Endothelial cell of umbilical vein (primary cell): ENCODE measurements around the gene BCL2A1. TPM values are rescaled to one million over a fixed set of nuclear protein-coding genes. Genes with fewer than 3 reads are reported as not detected.

ENCODE experiments used
- BruUV-seq: library from RNA; stranded (reverse); fragments of 400-500 nt; replicated peaks from 2 replicates; lab custom pipeline; 2021; lab: Mats Ljungman, UMichigan
- CTCF ChIA-PET: fragments of 300-600, 350-600 bp; sonication (Branson Sonifier 250); formaldehyde crosslinking; loops from one replicate; lab custom pipeline; 2021; ENCODE audit warnings: antibody characterized with exemption, inconsistent platforms; lab: Charles Lee
- POLR2A ChIA-PET: fragments of 300-600, 350-600 bp; sonication (Branson Sonifier 250); formaldehyde crosslinking; loops from one replicate; lab custom pipeline; 2021; ENCODE audit warnings: antibody characterized with exemption, inconsistent platforms; lab: Charles Lee
- DNase-seq: peaks from one replicate; pipeline ENCODE4 v3.0.0-alpha.2; 2011; ENCODE audit warnings: low read depth, low spot score
- FAIRE-seq: peaks from 2 replicates; lab custom pipeline; 2011; peaks lifted over from hg19 to GRCh38; lab: Jason Lieb, UNC
- H2AFZ ChIP-seq: 2 replicates; pipeline ENCODE4 v1.6.0; 2012; ENCODE audit warnings: low read depth, low read length, control low read depth, inconsistent platforms
- H3K27ac ChIP-seq: 2 replicates; pipeline ENCODE4 v1.5.1; 2011; ENCODE audit warnings: low read depth, mild to moderate bottlenecking, control low read depth, low read length, moderate library complexity; ENCODE audit not compliant: insufficient read depth
- H3K27me3 ChIP-seq, 2 experiments: 2 replicates each; pipeline versions ENCODE4 v1.6.0 to v1.6.1; 2011; ENCODE audit warnings: low read length in 2 of 2, mixed read lengths in 1 of 2; ENCODE audit not compliant: control insufficient read depth in 2 of 2, insufficient read depth in 2 of 2
- H3K36me3 ChIP-seq, 2 experiments: 2 replicates in 1 of 2; 3 replicates in 1 of 2; pipeline ENCODE4 v1.5.1; 2011; ENCODE audit warnings: low read length in 2 of 2, mild to moderate bottlenecking in 1 of 2, moderate library complexity in 1 of 2; ENCODE audit not compliant: control insufficient read depth in 2 of 2, insufficient read depth in 2 of 2; ENCODE audit errors: extremely low read depth in 1 of 2
- H3K4me1 ChIP-seq: 3 replicates; pipeline ENCODE4 v1.5.1; 2011; ENCODE audit warnings: mild to moderate bottlenecking, low read length; ENCODE audit not compliant: control insufficient read depth, insufficient read depth; ENCODE audit errors: extremely low read depth
- H3K4me2 ChIP-seq: 2 replicates; pipeline ENCODE4 v1.6.1; 2011; ENCODE audit warnings: low read length, control low read depth, mixed read lengths; ENCODE audit not compliant: insufficient read depth
- H3K4me3 ChIP-seq, 3 experiments: fragments of 200-600 bp in 1 of 3; sonication (generic), shearing (Covaris generic) in 1 of 3; replicated peaks in 1 of 3; 2 replicates each; pipeline ENCODE4 v1.5.1; 2011 to 2016; ENCODE audit warnings: control low read depth in 3 of 3, low read length in 3 of 3, mild to moderate bottlenecking in 2 of 3, inconsistent platforms in 1 of 3, low read depth in 1 of 3, moderate library complexity in 1 of 3; ENCODE audit not compliant: insufficient read depth in 1 of 3
- H3K79me2 ChIP-seq: 2 replicates; pipeline ENCODE4 v1.6.0; 2012; ENCODE audit warnings: low read length, inconsistent platforms; ENCODE audit not compliant: control insufficient read depth, insufficient read depth
- H3K9ac ChIP-seq: replicated peaks from 2 replicates; pipeline ENCODE3; 2011; ENCODE audit warnings: low read length, control low read depth; ENCODE audit not compliant: insufficient read depth; ENCODE audit errors: extremely low read depth
- H3K9me1 ChIP-seq: replicated peaks from 3 replicates; pipeline ENCODE4 v1.6.0; 2011; ENCODE audit warnings: mild to moderate bottlenecking, low read length; ENCODE audit not compliant: control insufficient read depth, insufficient read depth; ENCODE audit errors: extremely low read depth
- H3K9me3 ChIP-seq: replicated peaks from 2 replicates; pipeline ENCODE4 v1.5.1; 2012; ENCODE audit warnings: low read length, inconsistent platforms; ENCODE audit not compliant: control insufficient read depth, insufficient read depth
- H4K20me1 ChIP-seq: replicated peaks from 2 replicates; pipeline ENCODE3; 2011; ENCODE audit warnings: mild to moderate bottlenecking, low read length; ENCODE audit not compliant: control insufficient read depth, insufficient read depth; ENCODE audit errors: extremely low read depth
- EZH2 ChIP-seq: IDR thresholded peaks from 2 replicates; pipeline ENCODE4 v1.6.1; 2012; ENCODE audit warnings: borderline replicate concordance, low read depth, mild to moderate bottlenecking, moderate library complexity, low read length, inconsistent platforms; ENCODE audit not compliant: severe bottlenecking
- FOS ChIP-seq: IDR thresholded peaks from 2 replicates; pipeline ENCODE4 v1.6.1; 2011; ENCODE audit warnings: mild to moderate bottlenecking, low read length, moderate library complexity, borderline replicate concordance; ENCODE audit not compliant: insufficient read depth
- GATA2 ChIP-seq: IDR thresholded peaks from 2 replicates; pipeline ENCODE4 v1.7.0; 2011; ENCODE audit warnings: low read depth, mild to moderate bottlenecking, moderate library complexity, mixed read lengths, low read length; ENCODE audit not compliant: insufficient read length, insufficient read depth
- JUN ChIP-seq: IDR thresholded peaks from 2 replicates; pipeline ENCODE4 v1.6.1; 2011; ENCODE audit warnings: borderline replicate concordance, low read depth; ENCODE audit not compliant: insufficient read length, insufficient read depth
- MYC ChIP-seq: IDR thresholded peaks from one replicate; pipeline ENCODE4 v1.6.1; 2011; ENCODE audit warnings: mild to moderate bottlenecking, low read depth, low read length
- POLR2A ChIP-seq: IDR thresholded peaks from 2 replicates; pipeline ENCODE4 v1.6.1; 2012; ENCODE audit warnings: low read depth, mild to moderate bottlenecking, control low read depth, low read length
- POLR2AphosphoS5 ChIP-seq: IDR thresholded peaks from 2 replicates; pipeline ENCODE4 v1.6.1; 2012; ENCODE audit warnings: low read depth, mild to moderate bottlenecking, control low read depth, low read length, moderate library complexity; ENCODE audit not compliant: insufficient read depth
- dilution Hi-C: fragments of 300-500 bp; cut with MboI; formaldehyde crosslinking; loops from one replicate; pipeline ENCODE4 v1.15.0; 2019; ENCODE audit warnings: low sequenced_read_pairs; ENCODE audit not compliant: extremely low pct_ligation_motif_present
- intact Hi-C: fragments of 100-400 bp; cut with micrococcal nuclease; formaldehyde crosslinking; loops from one replicate; pipeline ENCODE4 v1.10.0; 2022
- polyA plus RNA-seq, 4 experiments: library from polyadenylated mRNA; depleted of rRNA in 3 of 4; stranded (reverse) in 3 of 4; unstranded in 1 of 4; fragments of >200 nt; gene quantifications; 2 replicates each; pipeline versions ENCODE4 v1.2.1 to v1.2.3, GENCODE V29; 2011 to 2012; ENCODE audit warnings: missing spikeins in 1 of 4
- total RNA-seq: library from RNA; stranded (reverse); gene quantifications from 2 replicates; pipeline ENCODE4 v1.2.3, GENCODE V29; 2021
- TF ChIP-seq, protein P1 (sequence below), 2 donors: IDR thresholded peaks; 1 replicate in 1 of 2; 2 replicates in 1 of 2; pipeline ENCODE4 v1.5.1; 2011; ENCODE audit warnings: low read length in 2 of 2, mild to moderate bottlenecking in 2 of 2, moderate library complexity in 2 of 2, control low read depth in 1 of 2, inconsistent platforms in 1 of 2, low read depth in 1 of 2; ENCODE audit not compliant: insufficient read depth in 1 of 2; ENCODE audit errors: extremely low read depth in 1 of 2
- TF ChIP-seq, protein P2 (sequence below): IDR thresholded peaks from 2 replicates; pipeline ENCODE4 v1.6.1; 2011; ENCODE audit not compliant: insufficient read depth, insufficient read length

BCL2A1 gene
- total and polyA plus RNA-seq, 2 donors (not counting 3 experiments of a cell fraction or from before 2014, with no cell fraction given): not detected

GRCh38 chr15:79990997-79991334, 20.0 kb upstream of the BCL2A1 start:
- no peaks in the 10 kb centered on the region for H3K36me3 ChIP-seq
- intact Hi-C loops (loop anchor here (5.0 kb wide), 1 partner anchor 316 kb away; no protein-coding TSS in a partner anchor), dilution Hi-C loops (no loop called here)
- no TSS peak for BruUV-seq
- H3K4me2 ChIP-seq: no peak overlapping the region
- H3K9me1 ChIP-seq: no peaks in the 10 kb centered on the region
- H2AFZ ChIP-seq: no peak overlapping the region
- H3K9me3 ChIP-seq: no peaks in the 10 kb centered on the region
- no peak overlapping the region for H3K9ac ChIP-seq
- H3K4me3 ChIP-seq: no peak overlapping the region
- H3K4me1 ChIP-seq: no peaks in the 10 kb centered on the region
- no peak overlapping the region for H3K27ac ChIP-seq
- ChIA-PET POLR2A (no interaction called here), CTCF (interaction anchor here (1.6 to 2.4 kb wide), 2 partner anchors 610 to 651 kb away, joined by 6 to 19 read pairs; no protein-coding TSS in a partner anchor)
- FAIRE-seq (no peak), DNase-seq (no peak)
- no peaks in the 10 kb centered on the region for H4K20me1 ChIP-seq
- no peaks in the 10 kb centered on the region for H3K79me2 ChIP-seq
- no peak for TF ChIP-seq EZH2
- no peak for TF ChIP-seq POLR2AphosphoS5
- TF ChIP-seq GATA2: no peak
- TF ChIP-seq POLR2A: no peak
- no peak for TF ChIP-seq FOS
- no peak for TF ChIP-seq JUN
- no peak for TF ChIP-seq MYC
- TF ChIP-seq, protein P1, sequence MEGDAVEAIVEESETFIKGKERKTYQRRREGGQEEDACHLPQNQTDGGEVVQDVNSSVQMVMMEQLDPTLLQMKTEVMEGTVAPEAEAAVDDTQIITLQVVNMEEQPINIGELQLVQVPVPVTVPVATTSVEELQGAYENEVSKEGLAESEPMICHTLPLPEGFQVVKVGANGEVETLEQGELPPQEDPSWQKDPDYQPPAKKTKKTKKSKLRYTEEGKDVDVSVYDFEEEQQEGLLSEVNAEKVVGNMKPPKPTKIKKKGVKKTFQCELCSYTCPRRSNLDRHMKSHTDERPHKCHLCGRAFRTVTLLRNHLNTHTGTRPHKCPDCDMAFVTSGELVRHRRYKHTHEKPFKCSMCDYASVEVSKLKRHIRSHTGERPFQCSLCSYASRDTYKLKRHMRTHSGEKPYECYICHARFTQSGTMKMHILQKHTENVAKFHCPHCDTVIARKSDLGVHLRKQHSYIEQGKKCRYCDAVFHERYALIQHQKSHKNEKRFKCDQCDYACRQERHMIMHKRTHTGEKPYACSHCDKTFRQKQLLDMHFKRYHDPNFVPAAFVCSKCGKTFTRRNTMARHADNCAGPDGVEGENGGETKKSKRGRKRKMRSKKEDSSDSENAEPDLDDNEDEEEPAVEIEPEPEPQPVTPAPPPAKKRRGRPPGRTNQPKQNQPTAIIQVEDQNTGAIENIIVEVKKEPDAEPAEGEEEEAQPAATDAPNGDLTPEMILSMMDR (IDR thresholded peaks at IDR 0.05; ENCODE audit: extremely low read depth in 1 of 2, insufficient read depth in 1 of 2, low read depth in 1 of 2, low read length in 2 of 2): no peak
- TF ChIP-seq, protein P2, sequence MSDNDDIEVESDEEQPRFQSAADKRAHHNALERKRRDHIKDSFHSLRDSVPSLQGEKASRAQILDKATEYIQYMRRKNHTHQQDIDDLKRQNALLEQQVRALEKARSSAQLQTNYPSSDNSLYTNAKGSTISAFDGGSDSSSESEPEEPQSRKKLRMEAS: no peak
- H3K27me3 ChIP-seq: peaks cover 3% of the 10 kb centered on the region in 2 experiments
